H1 (cell line): ENCODE measurements around the gene PTEN. TPM values are rescaled to one million over a fixed set of nuclear protein-coding genes. Genes with fewer than 3 reads are reported as not detected.

Experiments
- BACH1 ChIP-seq: IDR thresholded peaks from 2 replicates; pipeline ENCODE4 v1.6.1; 2012; ENCODE audit warnings: low read length, improper control_type of control experiment
- polyA plus RNA-seq, 7 experiments: library from polyadenylated mRNA; depleted of rRNA in 3 of 7; stranded (reverse) in 5 of 7; unstranded in 2 of 7; fragments of >200 nt in 5 of 7; fragments of 200-250 nt in 2 of 7; gene quantifications; 1 replicate in 5 of 7; 2 replicates in 1 of 7; 4 replicates in 1 of 7; pipeline versions ENCODE4 v1.2.1 to v1.2.3, GENCODE V29; 2011 to 2013; ENCODE audit warnings: missing spikeins in 2 of 7, mixed read lengths in 2 of 7
- total RNA-seq: library from RNA; stranded (reverse); fragmentation: NEBNext Ultra II Directional; extraction: Animal tissue kit (Norgen Biotek cat#: 25700); gene quantifications from 2 replicates; pipeline ENCODE4 v1.2.1, GENCODE V29; 2021

The PTEN gene
- total and polyA plus RNA-seq, 2 of the 8 experiments (the other 6 are each of a cell fraction or from before 2014, with no cell fraction given): 6.3 to 48.7 TPM

- TF ChIP-seq BACH1: no peak
Observed at GRCh38 chr10:87816898-87817608, 46.4 kb upstream of the PTEN start (continued).
